Lower leg skin (tissue), 3 donors: Measurements from ENCODE around the gene CCDC120.

ENCODE experiments used
- CTCF ChIP-seq, 3 donors: fragments of 450-650 bp; IDR thresholded peaks; one replicate each; pipeline ENCODE4 v1.5.1; 2016; ENCODE audit warnings: antibody characterized with exemption in 3 of 3, mild to moderate bottlenecking in 3 of 3, moderate library complexity in 2 of 3
- POLR2A ChIP-seq, 2 donors: fragments of 450-650 bp; IDR thresholded peaks; one replicate each; pipeline ENCODE4 v1.6.1; 2016 to 2017; ENCODE audit warnings: antibody characterized with exemption in 2 of 2, mild to moderate bottlenecking in 1 of 2, moderate library complexity in 1 of 2

- no peak for TF ChIP-seq CTCF (IDR thresholded peaks at IDR 0.05)
- TF ChIP-seq POLR2A (IDR thresholded peaks at IDR 0.05) = no peak
Measured at GRCh38 chrX:49102190-49102589, 43.4 kb downstream of the CCDC120 start.
